K562 (cell line): Measurements from ENCODE around the gene FYB1. TPM values are rescaled to one million over a fixed set of nuclear protein-coding genes. Genes with fewer than 3 reads are reported as not detected.

Source experiments
- CBFA2T2 ChIP-seq: fragments of 450-650 bp; conservative IDR thresholded peaks from 2 replicates; pipeline ENCODE4 v1.6.1; 2017; ENCODE audit warnings: mild to moderate bottlenecking
- FOXO4 ChIP-seq: fragments of 450-650 bp; formaldehyde crosslinking; IDR thresholded peaks from 2 replicates; pipeline ENCODE4 v1.4.0; 2020; ENCODE audit warnings: mild to moderate bottlenecking, moderate library complexity
- FOXP1 ChIP-seq: sonication (generic); formaldehyde crosslinking; IDR thresholded peaks from 2 replicates; pipeline ENCODE4 v1.8.0; 2022; ENCODE audit warnings: mild to moderate bottlenecking, missing genetic modification reagents
- HNRNPLL ChIP-seq: fragments of 200-400 bp; formaldehyde crosslinking; IDR thresholded peaks from 2 replicates; pipeline ENCODE4 v1.6.1; 2017; ENCODE audit warnings: low read length, low read depth, mild to moderate bottlenecking; ENCODE audit not compliant: poor library complexity, severe bottlenecking
- L3MBTL2 ChIP-seq: fragments of 450-650 bp; IDR thresholded peaks from 2 replicates; pipeline ENCODE4 v1.6.1; 2016; ENCODE audit warnings: mild to moderate bottlenecking, moderate library complexity
- PHF8 ChIP-seq: fragments of 200-600 bp; sonication (generic); IDR thresholded peaks from 2 replicates; pipeline ENCODE4 v1.6.1; 2012; ENCODE audit warnings: mixed run types, mild to moderate bottlenecking, inconsistent platforms, low read length, moderate library complexity, borderline replicate concordance
- RAD51 ChIP-seq: fragments of 450-650 bp; IDR thresholded peaks from 2 replicates; pipeline ENCODE4 v1.7.1; 2016; ENCODE audit warnings: low read depth, mild to moderate bottlenecking, borderline replicate concordance
- SMARCB1 ChIP-seq: IDR thresholded peaks from 2 replicates; pipeline ENCODE4 v1.6.1; 2011; ENCODE audit warnings: improper control_type of control experiment, low read depth; ENCODE audit not compliant: insufficient read length
- THRB ChIP-seq: fragments of 450-650 bp; formaldehyde crosslinking; conservative IDR thresholded peaks from 2 replicates; pipeline ENCODE4 v1.4.0; 2022; ENCODE audit warnings: mild to moderate bottlenecking, missing genetic modification characterization
- TSC22D4 ChIP-seq: fragments of 450-650 bp; IDR thresholded peaks from 2 replicates; pipeline ENCODE4 v1.6.1; 2016; ENCODE audit warnings: missing genetic modification characterization, missing biosample characterization, control low read depth
- ZNF282 ChIP-seq: sonication (generic); formaldehyde crosslinking; IDR thresholded peaks from 2 replicates; pipeline ENCODE4 v1.8.1; 2023; ENCODE audit warnings: missing genetic modification reagents
- ZNF41 ChIP-seq: fragments of 250-450 bp; sonication (Bioruptor Pico); conservative IDR thresholded peaks from 2 replicates; pipeline ENCODE4 v1.4.0; 2020; ENCODE audit warnings: mild to moderate bottlenecking
- ZNF644 ChIP-seq: fragments of 200-800 bp; sonication (Bioruptor generic); IDR thresholded peaks from 2 replicates; pipeline ENCODE4 v1.6.1; 2016; ENCODE audit warnings: low read depth, missing genetic modification characterization, missing compliant biosample characterization
- ZNF695 ChIP-seq: fragments of 450-650 bp; formaldehyde crosslinking; IDR thresholded peaks from 2 replicates; pipeline ENCODE4 v1.4.0; 2020; ENCODE audit warnings: mild to moderate bottlenecking, moderate library complexity
- polyA plus RNA-seq, 8 experiments: library from polyadenylated mRNA; depleted of rRNA in 4 of 8; stranded (reverse) in 5 of 8; unstranded in 3 of 8; fragments of >200 nt; fragmentation: Nextera tagmentation in 2 of 8; fragmentation: Illumina TruSeq in 1 of 8; extraction: Ambion mirVana in 2 of 8; extraction: Trizol in 1 of 8; gene quantifications; 2 replicates each; pipeline versions ENCODE4 v1.2.1 to v1.2.3, GENCODE V29; 2011 to 2014; ENCODE audit warnings: inconsistent platforms in 1 of 8, missing spikeins in 1 of 8
- total RNA-seq, 7 experiments: library from RNA; depleted of rRNA in 6 of 7; stranded (reverse); fragments of >200 nt in 6 of 7; fragmentation: Illumina TruSeq in 2 of 7; extraction: Trizol in 2 of 7; gene quantifications; 2 replicates each; pipeline versions ENCODE4 v1.2.1 to v1.2.3, GENCODE V29; 2011 to 2021; ENCODE audit warnings: low replicate concordance in 1 of 7
- TF ChIP-seq, protein P1 (sequence below): fragments of 250-450 bp; sonication (Bioruptor Pico); IDR thresholded peaks from 2 replicates; pipeline ENCODE4 v1.5.0; 2022; ENCODE audit warnings: mild to moderate bottlenecking
- TF ChIP-seq, protein P2 (sequence below): fragments of 450-650 bp; IDR thresholded peaks from 2 replicates; pipeline ENCODE4 v1.6.1; 2017; ENCODE audit warnings: antibody characterized with exemption
- TF ChIP-seq, protein P3 (sequence below): sonication (generic); formaldehyde crosslinking; IDR thresholded peaks from 2 replicates; pipeline ENCODE4 v1.8.0; 2022; ENCODE audit warnings: mild to moderate bottlenecking, missing genetic modification reagents, borderline replicate concordance
- TF ChIP-seq, protein P4 (sequence below): fragments of 200-800 bp; sonication (Bioruptor generic); IDR thresholded peaks from 2 replicates; pipeline ENCODE4 v1.6.1; 2017; ENCODE audit warnings: missing genetic modification characterization, missing compliant biosample characterization

The FYB1 gene
- total and polyA plus RNA-seq, 9 of the 15 experiments (the other 6 are each of a cell fraction or from before 2014, with no cell fraction given): 4.7 to 31.5 (median 9.7) TPM

DNA sequence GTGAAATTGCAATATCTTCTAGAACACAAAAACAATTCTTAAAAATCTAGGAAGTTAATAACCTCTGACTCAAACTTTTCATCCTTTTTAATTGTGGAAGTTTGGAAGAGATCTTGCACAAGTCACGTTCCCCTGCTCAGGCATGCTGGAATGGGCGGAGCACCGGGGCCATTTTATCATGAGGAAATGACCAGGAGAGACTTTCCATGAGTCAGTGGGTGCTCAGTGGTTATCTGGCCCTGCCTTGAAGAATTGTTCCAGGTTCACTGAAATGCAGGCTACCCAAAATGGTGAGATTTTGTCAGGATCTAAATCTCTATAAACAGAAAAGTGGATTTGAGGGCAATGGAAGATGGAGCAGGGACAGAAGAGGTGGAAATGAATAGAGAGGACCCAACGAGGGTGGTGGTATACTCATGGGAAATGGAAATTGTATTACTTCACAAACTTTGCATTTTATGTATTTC, 61.2 kb downstream of the FYB1 start (continued):
- TF ChIP-seq ZNF282 (no peak), HNRNPLL (no peak), ZNF644 (tag) (no peak; the same call in 1 of the 2 replicates), ZNF41 (CRISPR knock-in tag) (0 out of 2 replicates have a peak, but pooled peaks have one; percentile 22), THRB (no peak), TSC22D4 (tag) (no peak), SMARCB1 (no peak), FOXP1 (CRISPR knock-in tag) (no peak), L3MBTL2 (peak; percentile 61; the same call in 1 of the 2 replicates), CBFA2T2 (no peak; the same call in 1 of the 2 replicates), PHF8 (no peak), ZNF695 (CRISPR knock-in tag) (no peak), FOXO4 (no peak), RAD51 (peak; percentile 31; the same call in 1 of the 2 replicates)
- TF ChIP-seq, protein P1, sequence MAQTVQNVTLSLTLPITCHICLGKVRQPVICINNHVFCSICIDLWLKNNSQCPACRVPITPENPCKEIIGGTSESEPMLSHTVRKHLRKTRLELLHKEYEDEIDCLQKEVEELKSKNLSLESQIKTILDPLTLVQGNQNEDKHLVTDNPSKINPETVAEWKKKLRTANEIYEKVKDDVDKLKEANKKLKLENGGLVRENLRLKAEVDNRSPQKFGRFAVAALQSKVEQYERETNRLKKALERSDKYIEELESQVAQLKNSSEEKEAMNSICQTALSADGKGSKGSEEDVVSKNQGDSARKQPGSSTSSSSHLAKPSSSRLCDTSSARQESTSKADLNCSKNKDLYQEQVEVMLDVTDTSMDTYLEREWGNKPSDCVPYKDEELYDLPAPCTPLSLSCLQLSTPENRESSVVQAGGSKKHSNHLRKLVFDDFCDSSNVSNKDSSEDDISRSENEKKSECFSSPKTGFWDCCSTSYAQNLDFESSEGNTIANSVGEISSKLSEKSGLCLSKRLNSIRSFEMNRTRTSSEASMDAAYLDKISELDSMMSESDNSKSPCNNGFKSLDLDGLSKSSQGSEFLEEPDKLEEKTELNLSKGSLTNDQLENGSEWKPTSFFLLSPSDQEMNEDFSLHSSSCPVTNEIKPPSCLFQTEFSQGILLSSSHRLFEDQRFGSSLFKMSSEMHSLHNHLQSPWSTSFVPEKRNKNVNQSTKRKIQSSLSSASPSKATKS: no peak
- TF ChIP-seq, protein P2, sequence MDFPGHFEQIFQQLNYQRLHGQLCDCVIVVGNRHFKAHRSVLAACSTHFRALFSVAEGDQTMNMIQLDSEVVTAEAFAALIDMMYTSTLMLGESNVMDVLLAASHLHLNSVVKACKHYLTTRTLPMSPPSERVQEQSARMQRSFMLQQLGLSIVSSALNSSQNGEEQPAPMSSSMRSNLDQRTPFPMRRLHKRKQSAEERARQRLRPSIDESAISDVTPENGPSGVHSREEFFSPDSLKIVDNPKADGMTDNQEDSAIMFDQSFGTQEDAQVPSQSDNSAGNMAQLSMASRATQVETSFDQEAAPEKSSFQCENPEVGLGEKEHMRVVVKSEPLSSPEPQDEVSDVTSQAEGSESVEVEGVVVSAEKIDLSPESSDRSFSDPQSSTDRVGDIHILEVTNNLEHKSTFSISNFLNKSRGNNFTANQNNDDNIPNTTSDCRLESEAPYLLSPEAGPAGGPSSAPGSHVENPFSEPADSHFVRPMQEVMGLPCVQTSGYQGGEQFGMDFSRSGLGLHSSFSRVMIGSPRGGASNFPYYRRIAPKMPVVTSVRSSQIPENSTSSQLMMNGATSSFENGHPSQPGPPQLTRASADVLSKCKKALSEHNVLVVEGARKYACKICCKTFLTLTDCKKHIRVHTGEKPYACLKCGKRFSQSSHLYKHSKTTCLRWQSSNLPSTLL: no peak
- TF ChIP-seq, protein P3, sequence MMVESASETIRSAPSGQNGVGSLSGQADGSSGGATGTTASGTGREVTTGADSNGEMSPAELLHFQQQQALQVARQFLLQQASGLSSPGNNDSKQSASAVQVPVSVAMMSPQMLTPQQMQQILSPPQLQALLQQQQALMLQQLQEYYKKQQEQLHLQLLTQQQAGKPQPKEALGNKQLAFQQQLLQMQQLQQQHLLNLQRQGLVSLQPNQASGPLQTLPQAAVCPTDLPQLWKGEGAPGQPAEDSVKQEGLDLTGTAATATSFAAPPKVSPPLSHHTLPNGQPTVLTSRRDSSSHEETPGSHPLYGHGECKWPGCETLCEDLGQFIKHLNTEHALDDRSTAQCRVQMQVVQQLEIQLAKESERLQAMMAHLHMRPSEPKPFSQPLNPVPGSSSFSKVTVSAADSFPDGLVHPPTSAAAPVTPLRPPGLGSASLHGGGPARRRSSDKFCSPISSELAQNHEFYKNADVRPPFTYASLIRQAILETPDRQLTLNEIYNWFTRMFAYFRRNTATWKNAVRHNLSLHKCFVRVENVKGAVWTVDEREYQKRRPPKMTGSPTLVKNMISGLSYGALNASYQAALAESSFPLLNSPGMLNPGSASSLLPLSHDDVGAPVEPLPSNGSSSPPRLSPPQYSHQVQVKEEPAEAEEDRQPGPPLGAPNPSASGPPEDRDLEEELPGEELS (CRISPR knock-in tag): no peak
- TF ChIP-seq, protein P4, sequence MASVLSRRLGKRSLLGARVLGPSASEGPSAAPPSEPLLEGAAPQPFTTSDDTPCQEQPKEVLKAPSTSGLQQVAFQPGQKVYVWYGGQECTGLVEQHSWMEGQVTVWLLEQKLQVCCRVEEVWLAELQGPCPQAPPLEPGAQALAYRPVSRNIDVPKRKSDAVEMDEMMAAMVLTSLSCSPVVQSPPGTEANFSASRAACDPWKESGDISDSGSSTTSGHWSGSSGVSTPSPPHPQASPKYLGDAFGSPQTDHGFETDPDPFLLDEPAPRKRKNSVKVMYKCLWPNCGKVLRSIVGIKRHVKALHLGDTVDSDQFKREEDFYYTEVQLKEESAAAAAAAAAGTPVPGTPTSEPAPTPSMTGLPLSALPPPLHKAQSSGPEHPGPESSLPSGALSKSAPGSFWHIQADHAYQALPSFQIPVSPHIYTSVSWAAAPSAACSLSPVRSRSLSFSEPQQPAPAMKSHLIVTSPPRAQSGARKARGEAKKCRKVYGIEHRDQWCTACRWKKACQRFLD (CRISPR knock-in tag): no peak
